GM23338 (cell line): ENCODE measurements around the gene KAZALD1. TPM values are rescaled to one million over a fixed set of nuclear protein-coding genes. Genes with fewer than 3 reads are reported as not detected.
A peak's percentile ranks its signal among the peaks of the same experiment; 100 is the strongest.

ENCODE experiments used
- ATAC-seq: fragments of 200-7000 bp; cut with Tn5 transposase; 3 replicates; pipeline ENCODE4 v1.9.1; 2020
- DNase-seq: peaks from one replicate; pipeline ENCODE4 v3.0.0-alpha.2; 2015; ENCODE audit warnings: low spot score
- H2AFZ ChIP-seq: fragments of 200-600 bp; sonication (generic); 2 replicates; pipeline ENCODE4 v1.8.0; 2016; ENCODE audit warnings: antibody characterized with exemption, mild to moderate bottlenecking, moderate library complexity
- H3F3A ChIP-seq: fragments of 200-600 bp; sonication (generic); replicated peaks from 2 replicates; pipeline ENCODE4 v1.8.0; 2017; ENCODE audit warnings: antibody characterized with exemption, mixed run types, low read depth
- H3K27ac ChIP-seq: fragments of 200-600 bp; sonication (generic); 2 replicates; pipeline ENCODE4 v1.6.1; 2016; ENCODE audit warnings: low read depth
- H3K27me3 ChIP-seq: fragments of 200-600 bp; sonication (generic); 2 replicates; pipeline ENCODE4 v1.8.0; 2016; ENCODE audit warnings: mild to moderate bottlenecking, mixed run types, moderate library complexity; ENCODE audit not compliant: insufficient read depth
- H3K36me3 ChIP-seq: fragments of 200-600 bp; sonication (generic); 2 replicates; pipeline ENCODE4 v1.8.0; 2016; ENCODE audit warnings: mild to moderate bottlenecking; ENCODE audit not compliant: insufficient read depth
- H3K4me1 ChIP-seq: fragments of 200-600 bp; sonication (generic); 2 replicates; pipeline ENCODE4 v1.8.0; 2016; ENCODE audit warnings: mild to moderate bottlenecking, moderate library complexity; ENCODE audit not compliant: insufficient read depth
- H3K4me2 ChIP-seq: fragments of 200-600 bp; sonication (generic); 2 replicates; pipeline ENCODE4 v1.7.1; 2017; ENCODE audit warnings: mixed run types
- H3K4me3 ChIP-seq: fragments of 200-600 bp; sonication (generic); 2 replicates; pipeline ENCODE4 v1.6.1; 2016; ENCODE audit warnings: mixed run types
- H3K79me2 ChIP-seq: fragments of 200-600 bp; sonication (generic); replicated peaks from 2 replicates; pipeline ENCODE4 v1.8.0; 2017; ENCODE audit warnings: mild to moderate bottlenecking; ENCODE audit not compliant: insufficient read depth
- H3K9me2 ChIP-seq: fragments of 200-600 bp; sonication (generic); 2 replicates; pipeline ENCODE4 v1.8.0; 2017; ENCODE audit not compliant: insufficient read depth
- H4K20me1 ChIP-seq: fragments of 200-600 bp; sonication (generic); replicated peaks from 2 replicates; pipeline ENCODE4 v1.8.0; 2017; ENCODE audit warnings: mild to moderate bottlenecking; ENCODE audit not compliant: insufficient read depth
- H3K27ac Mint-ChIP-seq: 2 replicates; pipeline ENCODE4 v1.8.0; 2020; ENCODE audit warnings: inconsistent platforms, mild to moderate bottlenecking, moderate library complexity, mixed read lengths
- H3K27me3 Mint-ChIP-seq: 3 replicates; pipeline ENCODE4 v1.8.0; 2022; ENCODE audit warnings: low read depth, mild to moderate bottlenecking, moderate library complexity, mixed read lengths, inconsistent platforms; ENCODE audit not compliant: insufficient read depth, poor library complexity
- H3K36me3 Mint-ChIP-seq: 3 replicates; pipeline ENCODE4 v1.8.0; 2021; ENCODE audit warnings: low read depth, mild to moderate bottlenecking, inconsistent platforms, moderate library complexity, mixed read lengths
- H3K4me1 Mint-ChIP-seq: 3 replicates; pipeline ENCODE4 v1.8.0; 2020; ENCODE audit warnings: mild to moderate bottlenecking, inconsistent platforms, mixed read lengths
- H3K4me3 Mint-ChIP-seq: 3 replicates; pipeline ENCODE4 v1.8.0; 2021; ENCODE audit warnings: moderate library complexity, mild to moderate bottlenecking, inconsistent platforms, mixed read lengths
- H3K9me3 Mint-ChIP-seq: 3 replicates; pipeline ENCODE4 v1.8.0; 2020; ENCODE audit warnings: moderate library complexity, mild to moderate bottlenecking, inconsistent platforms, mixed read lengths
- CREB1 ChIP-seq: fragments of 250-450 bp; sonication (Bioruptor Pico); IDR thresholded peaks from 2 replicates; pipeline ENCODE4 v1.5.0; 2020; ENCODE audit warnings: low read depth, mild to moderate bottlenecking, moderate library complexity
- EZH2 ChIP-seq: fragments of 200-600 bp; sonication (generic); IDR thresholded peaks from one replicate; pipeline ENCODE4 v1.8.0; 2017; ENCODE audit warnings: antibody characterized with exemption, mild to moderate bottlenecking, low read depth; ENCODE audit not compliant: unreplicated experiment
- EZH2phosphoT487 ChIP-seq: fragments of 200-600 bp; sonication (generic); IDR thresholded peaks from one replicate; pipeline ENCODE4 v1.8.1; 2018; ENCODE audit warnings: antibody characterized with exemption; ENCODE audit not compliant: unreplicated experiment
- JUNB ChIP-seq: IDR thresholded peaks from one replicate; pipeline ENCODE4 v1.6.1; 2016; ENCODE audit warnings: antibody characterized with exemption; ENCODE audit not compliant: unreplicated experiment
- NANOG ChIP-seq: IDR thresholded peaks from 2 replicates; pipeline ENCODE4 v1.6.1; 2016; ENCODE audit warnings: antibody characterized with exemption, borderline replicate concordance
- POLR2AphosphoS5 ChIP-seq: IDR thresholded peaks from 2 replicates; pipeline ENCODE4 v1.6.1; 2016; ENCODE audit warnings: antibody characterized with exemption, low read depth
- REST ChIP-seq: IDR thresholded peaks from one replicate; pipeline ENCODE4 v1.6.1; 2018; ENCODE audit warnings: antibody characterized with exemption; ENCODE audit not compliant: unreplicated experiment
- STAT1 ChIP-seq: IDR thresholded peaks from one replicate; pipeline ENCODE4 v1.6.1; 2016; ENCODE audit warnings: antibody characterized with exemption; ENCODE audit not compliant: unreplicated experiment
- polyA plus RNA-seq: library from polyadenylated mRNA; unstranded; fragments of >200 nt; fragmentation: Nextera tagmentation; extraction: Ambion mirVana; gene quantifications from 2 replicates; pipeline ENCODE4 v1.2.1, GENCODE V29; 2016
- total RNA-seq: library from RNA; depleted of rRNA; stranded (reverse); fragments of >200 nt; shearing (Covaris generic); gene quantifications from 2 replicates; pipeline ENCODE4 v1.2.3, GENCODE V29; 2014
- TF ChIP-seq, protein P1 (sequence below), 2 experiments: fragments of 200-600 bp in 1 of 2; sonication (generic) in 1 of 2; conservative IDR thresholded peaks; 2 replicates each; pipeline versions ENCODE4 v1.5.1 to v1.6.1; 2016 to 2017; ENCODE audit warnings: antibody characterized with exemption in 2 of 2, low read depth in 2 of 2, mild to moderate bottlenecking in 2 of 2, moderate library complexity in 1 of 2

Gene KAZALD1
- total and polyA plus RNA-seq, 2 experiments from 2014 or later = 0.27 to 1.3 TPM

DNA sequence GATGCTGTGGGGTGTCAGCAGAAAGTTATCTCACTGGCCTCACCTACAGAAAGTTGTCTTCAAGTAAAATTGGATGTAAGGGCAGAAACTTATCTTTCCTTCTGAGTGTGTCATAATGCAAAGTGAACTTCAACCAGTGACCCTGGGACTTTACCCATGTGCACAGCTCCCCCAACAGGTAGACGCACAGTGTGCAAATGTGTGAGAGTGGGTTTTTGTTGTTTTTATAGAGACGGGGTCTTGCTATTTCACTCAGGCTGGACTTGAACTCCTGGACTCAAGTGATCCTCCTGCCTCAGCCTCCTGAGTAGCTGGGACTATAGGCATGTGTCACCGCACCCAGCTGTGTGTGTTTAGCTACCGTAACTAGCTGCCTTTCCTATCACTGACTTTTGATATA, 6.4 kb upstream of the KAZALD1 start:
- Mint-ChIP-seq H3K4me3 (no peak overlapping the region), H3K9me3 (no peaks in the 10 kb centered on the region), H3K36me3 (no peaks in the 10 kb centered on the region; the same call in 2 of the 3 replicates), H3K27me3 (peaks cover 32% of the 10 kb centered on the region), H3K4me1 (peaks cover 15% of the 10 kb centered on the region), H3K27ac (no peak overlapping the region)
- Histone ChIP-seq H3K27me3 (peaks cover 32% of the 10 kb centered on the region), H3K4me3 (no peak overlapping the region), H3K27ac (no peak overlapping the region), H3F3A (peaks cover 4% of the 10 kb centered on the region; the same call in 1 of the 2 replicates), H3K79me2 (peaks cover 17% of the 10 kb centered on the region; the same call in 1 of the 2 replicates), H3K9me2 (no peaks in the 10 kb centered on the region), H3K4me1 (peaks cover 14% of the 10 kb centered on the region), H4K20me1 (peaks cover 35% of the 10 kb centered on the region), H3K36me3 (no peaks in the 10 kb centered on the region), H3K4me2 (no peak overlapping the region), H2AFZ (no peak overlapping the region)
- DNase-seq (no peak), ATAC-seq (no peak)
- TF ChIP-seq POLR2AphosphoS5 = no peak
- TF ChIP-seq STAT1 = no peak
- TF ChIP-seq NANOG = no peak
- no peak for TF ChIP-seq JUNB
- TF ChIP-seq, protein P1, sequence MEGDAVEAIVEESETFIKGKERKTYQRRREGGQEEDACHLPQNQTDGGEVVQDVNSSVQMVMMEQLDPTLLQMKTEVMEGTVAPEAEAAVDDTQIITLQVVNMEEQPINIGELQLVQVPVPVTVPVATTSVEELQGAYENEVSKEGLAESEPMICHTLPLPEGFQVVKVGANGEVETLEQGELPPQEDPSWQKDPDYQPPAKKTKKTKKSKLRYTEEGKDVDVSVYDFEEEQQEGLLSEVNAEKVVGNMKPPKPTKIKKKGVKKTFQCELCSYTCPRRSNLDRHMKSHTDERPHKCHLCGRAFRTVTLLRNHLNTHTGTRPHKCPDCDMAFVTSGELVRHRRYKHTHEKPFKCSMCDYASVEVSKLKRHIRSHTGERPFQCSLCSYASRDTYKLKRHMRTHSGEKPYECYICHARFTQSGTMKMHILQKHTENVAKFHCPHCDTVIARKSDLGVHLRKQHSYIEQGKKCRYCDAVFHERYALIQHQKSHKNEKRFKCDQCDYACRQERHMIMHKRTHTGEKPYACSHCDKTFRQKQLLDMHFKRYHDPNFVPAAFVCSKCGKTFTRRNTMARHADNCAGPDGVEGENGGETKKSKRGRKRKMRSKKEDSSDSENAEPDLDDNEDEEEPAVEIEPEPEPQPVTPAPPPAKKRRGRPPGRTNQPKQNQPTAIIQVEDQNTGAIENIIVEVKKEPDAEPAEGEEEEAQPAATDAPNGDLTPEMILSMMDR (conservative IDR thresholded peaks at IDR 0.05; ENCODE audit: low read depth in 2 of 2) = peak; percentile 27 to 54; a peak in 3 of 4 replicates
- TF ChIP-seq EZH2 = no peak
- no peak for TF ChIP-seq REST
- TF ChIP-seq EZH2phosphoT487 = no peak
- TF ChIP-seq CREB1 (CRISPR knock-in tag) = no peak
